GM21786 (cell line): ENCODE data around the gene RPL5.

Experiments
- ATAC-seq: cut with Tn5 transposase; IDR thresholded peaks from one replicate; pipeline ENCODE4 v1.9.1; 2021; ENCODE audit not compliant: unreplicated experiment

The RPL5 gene

GRCh38 chr1:92817986-92818764, 13.7 kb upstream of the RPL5 start:
- ATAC-seq, result peak; percentile 60

- no peak for ATAC-seq
These were observed 11.8 kb upstream of the RPL5 start for GRCh38 chr1:92820024-92820423.

- no peak for ATAC-seq
These were observed 11.3 kb upstream of the RPL5 start for GRCh38 chr1:92820551-92820950.

GRCh38 chr1:92822879-92823278, 9.0 kb upstream of the RPL5 start:
- no peak for ATAC-seq

GRCh38 chr1:92826792-92827191, 5.0 kb upstream of the RPL5 start:
- ATAC-seq, result no peak

DNA sequence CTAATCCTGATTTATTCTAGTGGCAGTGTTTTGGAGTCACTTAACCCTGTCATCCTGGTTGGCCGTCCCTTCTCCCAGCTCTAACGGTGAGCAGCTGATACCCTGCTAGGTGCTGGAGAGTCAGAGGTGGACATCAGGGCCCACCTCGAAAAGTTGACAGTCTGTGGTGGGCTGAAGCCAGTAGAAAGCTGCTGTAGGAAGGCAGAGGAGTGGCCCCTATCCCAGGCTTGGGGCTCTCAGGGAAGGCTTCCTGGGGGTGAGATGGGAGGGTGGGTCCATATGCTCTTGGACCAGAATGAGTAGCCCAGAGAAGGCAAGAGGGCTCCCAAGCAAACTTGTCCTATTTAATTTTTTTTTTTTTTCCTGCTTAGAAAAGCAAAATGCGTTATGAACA, 475 bp upstream of the RPL5 start:
- ATAC-seq, result no peak

GRCh38 chr1:92832537-92833114, 786 bp downstream of the RPL5 start:
- ATAC-seq, result no peak

GRCh38 chr1:92833840-92834239, 2.0 kb downstream of the RPL5 start:
- ATAC-seq, result no peak

- no peak for ATAC-seq
These were observed 2.8 kb downstream of the RPL5 start for GRCh38 chr1:92834617-92835016.

GRCh38 chr1:92837062-92837461, 5.2 kb downstream of the RPL5 start:
- no peak for ATAC-seq

GRCh38 chr1:92838519-92838918, 6.7 kb downstream of the RPL5 start:
- no peak for ATAC-seq

GRCh38 chr1:92839442-92839841, 7.6 kb downstream of the RPL5 start:
- no peak for ATAC-seq

DNA sequence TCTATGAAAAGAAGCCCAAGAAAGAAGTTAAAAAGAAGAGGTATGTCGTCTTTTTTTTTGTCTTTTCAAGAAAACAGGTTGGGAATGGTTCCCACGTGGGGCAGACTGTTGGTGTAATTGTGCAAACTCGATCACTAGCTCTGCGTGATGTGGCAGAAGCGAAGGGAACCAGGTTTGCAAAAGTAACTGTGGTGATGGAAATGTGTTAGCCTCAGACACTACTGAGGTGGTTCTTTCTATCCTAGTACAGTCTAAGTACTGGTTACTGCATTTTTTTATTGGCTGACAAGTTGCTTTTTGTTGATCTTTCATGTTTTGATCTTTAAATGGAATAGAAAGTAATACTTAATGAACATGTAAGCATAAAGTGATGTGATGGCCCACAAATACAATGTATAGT, 8.8 kb downstream of the RPL5 start:
- no peak for ATAC-seq

DNA sequence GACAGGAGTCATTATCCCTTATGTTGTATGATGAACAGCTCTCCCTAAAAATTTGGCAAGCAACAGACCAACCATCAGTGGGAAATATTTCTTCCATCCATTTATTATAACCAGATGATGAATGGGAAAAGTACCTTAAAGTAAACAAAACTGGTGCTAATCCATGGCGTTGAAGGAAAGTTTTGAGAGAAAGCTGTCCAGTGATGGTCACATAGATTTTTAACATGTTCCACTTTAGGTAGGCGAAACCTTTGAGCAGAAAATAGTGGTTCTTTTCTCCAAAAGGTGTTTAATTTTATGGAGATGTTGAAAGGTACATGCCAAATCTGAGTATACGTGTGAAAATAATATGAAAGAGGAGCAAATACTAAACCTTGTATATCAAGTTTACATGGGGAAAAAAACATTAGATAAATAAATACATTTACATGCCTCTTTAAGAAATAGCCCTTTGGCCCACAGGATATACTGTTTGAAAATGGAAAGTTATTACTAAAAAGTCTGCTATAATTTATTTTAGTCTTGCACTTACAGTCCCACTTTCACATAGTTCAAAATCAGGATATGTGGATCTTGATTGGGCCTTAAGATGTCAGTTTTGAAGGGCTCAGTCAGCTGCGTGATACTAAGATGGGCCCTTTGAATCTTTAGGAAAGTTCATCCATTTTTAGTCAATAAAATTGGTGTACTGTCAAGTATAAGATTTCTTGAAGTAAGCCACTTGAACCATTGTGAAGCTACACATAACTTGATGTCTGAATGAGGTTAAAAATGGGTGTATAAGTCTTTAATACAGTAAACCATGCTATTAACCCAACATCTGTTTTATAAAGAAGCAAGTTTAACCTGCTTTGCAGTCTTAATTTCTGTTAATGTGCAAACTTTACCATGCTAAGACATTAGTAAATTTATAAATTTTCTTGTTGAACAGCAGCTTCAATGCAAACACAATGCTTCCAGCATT, 10.5 kb downstream of the RPL5 start:
- no peak for ATAC-seq

GRCh38 chr1:92843046-92843423, 11.2 kb downstream of the RPL5 start:
- no peak for ATAC-seq

- ATAC-seq, result no peak
These were observed 11.9 kb downstream of the RPL5 start for GRCh38 chr1:92843429-92844352.

DNA sequence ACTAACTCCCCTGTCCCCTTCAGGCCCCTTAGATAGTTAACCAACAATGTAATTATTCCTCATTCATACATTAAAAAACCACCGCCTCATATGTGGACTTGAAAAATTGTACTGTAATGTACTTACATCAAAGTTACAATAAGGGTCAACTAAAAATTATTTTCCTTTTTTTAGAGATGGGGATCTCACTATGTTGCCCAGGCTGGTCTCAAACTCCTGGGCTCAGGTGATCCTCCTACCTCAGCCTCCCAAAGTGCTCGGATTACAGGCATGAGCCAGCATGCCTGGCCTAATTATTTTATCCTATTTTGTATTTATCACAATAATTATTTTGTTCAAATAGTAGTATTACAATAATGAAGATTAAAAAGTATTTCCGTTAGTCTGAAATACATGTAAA, 12.6 kb downstream of the RPL5 start:
- ATAC-seq, result no peak

DNA sequence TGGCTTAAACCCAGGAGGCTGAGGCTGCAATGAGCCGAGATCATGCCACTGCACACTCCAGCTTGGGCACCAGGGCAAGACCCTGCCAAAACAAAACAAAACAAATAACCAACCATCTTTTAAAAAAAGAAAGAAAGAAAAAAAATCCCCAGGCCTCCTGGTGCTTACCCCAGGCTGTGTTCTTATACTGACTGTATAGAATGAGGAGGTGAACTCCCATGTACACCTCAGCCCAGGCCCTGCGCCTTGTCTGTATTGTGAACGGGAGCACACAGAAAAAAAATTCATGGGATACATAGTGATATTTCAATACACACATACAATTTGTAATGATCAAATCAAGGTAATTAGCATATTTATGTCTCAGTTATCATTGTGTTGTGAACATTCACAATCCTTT, 14.1 kb downstream of the RPL5 start:
- no peak for ATAC-seq

DNA sequence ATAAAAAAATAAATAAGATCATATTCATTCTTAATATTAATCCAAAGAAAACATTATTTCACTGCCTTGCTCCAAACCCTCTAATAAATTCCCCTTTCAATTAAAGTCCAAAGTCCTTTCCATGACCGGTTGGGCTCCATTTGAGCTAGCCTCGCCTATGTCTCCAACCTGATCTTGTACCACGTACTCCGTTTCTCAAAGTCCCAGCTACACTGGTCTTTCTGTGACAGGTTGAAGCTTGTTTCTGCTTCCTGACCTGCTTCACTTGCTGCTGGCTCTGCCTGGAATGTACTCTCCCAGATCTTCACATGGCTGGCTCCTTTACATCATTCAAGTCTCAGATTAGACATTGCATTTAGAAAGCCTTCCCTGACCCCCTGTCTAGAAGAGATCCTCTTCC, 16.4 kb downstream of the RPL5 start:
- ATAC-seq, result no peak

- no peak for ATAC-seq
These were observed 18.2 kb downstream of the RPL5 start for GRCh38 chr1:92850019-92850418.

DNA sequence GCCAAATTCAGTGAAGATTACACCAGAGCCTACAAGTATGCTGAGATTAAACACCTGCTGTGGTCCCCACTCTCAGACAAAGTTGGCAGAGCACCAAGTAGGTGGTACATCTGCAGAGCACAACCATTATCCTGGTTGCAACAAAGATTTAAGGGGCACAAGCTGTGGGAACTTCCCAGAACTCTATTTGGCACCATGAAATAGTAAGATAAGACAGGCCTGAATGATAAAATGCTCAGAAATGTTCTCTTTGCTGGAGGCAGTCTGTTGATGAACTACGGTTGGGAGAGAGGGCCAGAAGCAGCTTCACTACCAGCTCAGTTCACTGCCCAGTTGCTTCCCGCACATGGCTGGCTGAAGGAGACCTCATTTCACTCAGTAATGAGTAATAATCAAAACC, 19.9 kb downstream of the RPL5 start:
- ATAC-seq, result no peak
